HG02610 (cell line): ENCODE results near the gene SMG6.

Experiments used
- ATAC-seq: cut with Tn5 transposase; IDR thresholded peaks from one replicate; pipeline ENCODE4 v1.9.1; 2021; ENCODE audit warnings: mild to moderate bottlenecking, moderate library complexity; ENCODE audit not compliant: unreplicated experiment

The SMG6 gene

DNA sequence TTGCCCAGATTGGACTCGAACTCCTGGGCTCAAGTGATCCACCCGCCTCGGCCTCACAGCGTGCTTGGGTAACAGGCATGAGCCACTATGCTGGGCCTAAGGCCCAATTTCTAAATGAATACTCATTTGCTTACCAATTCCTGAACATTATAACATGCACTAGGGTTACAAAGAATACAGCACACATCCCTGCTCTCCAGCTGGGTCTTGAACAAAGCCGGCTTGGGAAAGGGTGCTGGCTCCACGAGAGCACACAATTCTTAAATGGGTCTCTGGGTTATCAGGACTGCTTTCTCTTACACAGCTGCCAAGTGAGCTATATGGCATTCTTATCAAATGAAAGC is 190.3 kb downstream of the SMG6 start:
- ATAC-seq, result no peak

GRCh38 chr17:2111691-2112090 is 191.9 kb downstream of the SMG6 start:
- ATAC-seq, result no peak

DNA sequence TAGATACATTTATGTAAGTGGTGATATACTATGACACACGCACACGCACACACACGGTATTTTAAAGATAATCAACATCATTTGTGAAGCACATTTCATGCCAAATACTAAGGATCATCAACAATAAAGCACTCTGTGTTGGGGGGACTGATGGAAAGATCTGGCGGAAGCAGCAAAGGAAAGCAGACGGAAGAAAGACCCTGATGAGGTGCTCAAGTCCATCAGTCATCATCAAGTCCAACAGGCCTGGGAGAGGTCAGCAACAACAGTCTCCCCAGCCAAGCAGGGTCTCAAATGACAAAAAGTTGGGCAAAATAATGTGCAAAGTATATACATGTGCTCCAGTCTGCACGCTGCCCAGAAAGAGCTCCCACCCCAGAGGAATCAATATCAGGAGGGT is 193.1 kb downstream of the SMG6 start:
- ATAC-seq, result no peak

- ATAC-seq, result no peak
These were observed 195.4 kb downstream of the SMG6 start for GRCh38 chr17:2108170-2108569.

- no peak for ATAC-seq
These were observed 196.1 kb downstream of the SMG6 start for GRCh38 chr17:2107506-2107905.

GRCh38 chr17:2107050-2107449 is 196.5 kb downstream of the SMG6 start:
- no peak for ATAC-seq

GRCh38 chr17:2106308-2106955 is 197.2 kb downstream of the SMG6 start:
- ATAC-seq, result no peak

DNA sequence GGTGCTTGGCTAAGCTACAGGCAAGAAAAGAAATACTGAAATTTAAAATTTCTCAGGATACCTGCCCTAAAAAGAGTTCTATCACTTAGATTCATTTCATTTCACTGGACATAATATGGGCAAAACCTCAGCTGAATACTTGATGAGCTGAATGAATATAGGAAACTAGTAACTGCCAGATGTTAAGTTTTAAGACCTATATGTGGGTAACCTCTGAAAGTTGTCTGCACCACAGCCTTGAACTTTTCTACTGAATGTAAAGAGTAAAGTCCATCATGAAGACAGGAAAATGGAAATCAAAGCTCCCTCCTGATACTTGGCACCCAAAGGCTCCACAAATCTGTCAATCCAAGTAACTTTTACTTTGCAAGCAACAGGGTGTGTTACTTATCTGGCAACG is 197.9 kb downstream of the SMG6 start:
- ATAC-seq, result no peak

DNA sequence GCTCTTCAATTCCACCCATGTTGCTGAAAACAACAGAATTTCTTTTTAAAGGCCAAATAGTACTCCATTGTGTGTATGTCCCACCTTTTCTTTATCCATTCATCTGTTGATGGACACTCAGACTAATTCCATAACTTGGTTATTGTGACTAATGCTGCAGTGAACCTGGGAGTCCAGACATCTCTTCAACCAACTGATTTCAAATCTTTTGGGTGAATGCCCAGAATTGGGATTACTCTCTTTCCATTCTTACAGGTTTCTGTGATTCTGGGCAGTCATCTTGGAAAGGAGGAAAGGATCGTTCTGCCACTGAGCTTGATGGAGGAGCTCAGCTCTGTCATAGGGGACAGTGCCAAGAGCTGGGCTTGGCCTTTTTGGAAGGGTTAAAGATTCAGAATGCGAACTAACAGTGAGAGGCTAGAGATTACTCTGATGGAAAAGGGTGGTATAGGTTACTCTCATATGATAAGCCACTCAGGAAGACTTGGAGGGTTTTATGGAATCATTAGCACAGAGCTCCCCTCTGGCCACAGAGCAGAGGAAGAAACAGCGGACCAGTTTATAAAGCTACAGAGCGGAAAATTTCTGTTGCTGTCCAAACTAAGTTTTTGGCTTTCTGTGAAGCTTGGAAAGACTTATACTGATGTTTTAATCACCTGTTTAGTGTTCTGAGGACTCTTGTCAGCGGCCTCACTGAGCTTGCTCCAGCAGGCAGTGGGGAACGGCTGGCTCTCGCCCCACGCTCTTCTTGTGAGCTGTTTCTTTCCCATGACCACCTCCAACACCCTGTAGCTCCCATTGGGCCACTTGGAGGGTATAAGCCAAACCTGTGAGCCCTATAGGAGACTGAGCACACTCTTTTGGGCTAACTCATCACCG is 200.4 kb downstream of the SMG6 start:
- no peak for ATAC-seq

DNA sequence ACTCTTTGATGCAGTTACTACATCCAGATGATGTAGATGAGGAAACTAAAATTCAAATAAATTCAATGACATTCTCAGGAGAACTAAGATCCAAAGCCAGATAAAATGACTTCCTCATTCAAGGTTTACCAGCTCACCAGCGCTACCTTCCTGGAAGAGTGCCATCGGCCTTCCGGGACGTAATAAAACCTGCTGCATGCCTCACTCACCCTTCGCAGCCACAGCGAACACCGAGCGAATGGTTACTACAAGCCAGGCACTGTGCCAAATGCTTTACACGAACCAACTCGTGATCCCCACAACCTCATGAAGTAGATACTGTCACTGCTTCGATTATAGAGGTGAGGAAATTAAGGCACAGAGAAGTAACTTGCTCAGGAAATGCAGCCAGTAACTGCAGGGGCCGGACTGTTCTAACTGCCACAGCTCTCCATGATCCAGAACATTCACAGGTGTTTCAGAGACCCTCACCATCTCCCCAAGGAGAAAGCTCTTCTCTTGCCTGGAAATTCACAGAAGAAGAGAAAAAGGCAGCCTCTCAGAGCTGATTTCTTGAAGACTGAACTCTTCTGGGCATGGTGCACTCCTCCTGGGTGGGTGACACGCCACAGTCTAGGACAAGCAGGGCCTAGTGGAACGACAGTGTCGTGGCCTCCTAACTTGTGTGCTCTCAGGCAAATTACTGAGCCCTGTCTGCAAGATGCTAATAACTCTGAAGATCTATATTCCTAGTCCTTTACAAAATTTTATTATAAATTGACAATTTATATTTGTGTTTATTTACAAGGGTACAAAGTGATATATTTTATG is 201.9 kb downstream of the SMG6 start:
- no peak for ATAC-seq

GRCh38 chr17:2095536-2095910 is 208.1 kb downstream of the SMG6 start:
- ATAC-seq, result no peak

- no peak for ATAC-seq
These were observed 208.6 kb downstream of the SMG6 start for GRCh38 chr17:2094891-2095535.

- no peak for ATAC-seq
These were observed 210.2 kb downstream of the SMG6 start for GRCh38 chr17:2093349-2093748.

GRCh38 chr17:2092253-2092652 is 211.3 kb downstream of the SMG6 start:
- ATAC-seq, result no peak

DNA sequence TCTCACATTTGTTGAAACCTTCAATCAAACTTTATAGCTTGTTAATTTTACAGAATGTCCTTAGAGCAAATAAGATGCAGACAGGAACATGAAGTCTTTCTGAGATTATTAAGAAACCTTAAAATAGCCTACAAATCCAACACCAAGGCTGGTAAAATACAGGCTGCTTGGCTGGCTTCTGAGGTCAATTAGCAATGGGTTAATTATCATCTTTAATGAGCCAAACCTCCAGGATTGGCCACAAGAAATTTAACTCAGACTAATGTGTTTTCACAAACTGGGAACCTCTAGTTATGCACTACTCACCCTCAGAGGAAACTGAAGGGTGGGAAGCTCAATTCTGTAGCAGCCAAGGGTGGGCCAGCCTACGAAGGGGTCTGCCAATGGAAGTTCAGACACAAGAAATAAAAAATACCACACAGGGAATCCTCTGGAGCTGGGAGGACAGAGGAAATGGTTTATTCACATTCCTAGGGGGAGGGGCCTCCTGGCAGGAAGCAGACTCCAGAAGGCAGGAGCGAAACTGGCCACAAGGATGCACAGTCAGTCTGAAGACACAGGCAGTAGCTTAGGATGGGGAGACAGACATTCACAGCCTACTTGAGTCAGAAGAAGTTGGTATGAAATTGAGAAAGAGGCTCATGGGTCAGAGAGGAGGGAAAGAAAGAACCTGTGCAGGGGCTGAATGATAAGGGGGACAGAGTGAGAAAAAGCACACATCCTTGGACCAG is 212.6 kb downstream of the SMG6 start:
- ATAC-seq, result no peak

DNA sequence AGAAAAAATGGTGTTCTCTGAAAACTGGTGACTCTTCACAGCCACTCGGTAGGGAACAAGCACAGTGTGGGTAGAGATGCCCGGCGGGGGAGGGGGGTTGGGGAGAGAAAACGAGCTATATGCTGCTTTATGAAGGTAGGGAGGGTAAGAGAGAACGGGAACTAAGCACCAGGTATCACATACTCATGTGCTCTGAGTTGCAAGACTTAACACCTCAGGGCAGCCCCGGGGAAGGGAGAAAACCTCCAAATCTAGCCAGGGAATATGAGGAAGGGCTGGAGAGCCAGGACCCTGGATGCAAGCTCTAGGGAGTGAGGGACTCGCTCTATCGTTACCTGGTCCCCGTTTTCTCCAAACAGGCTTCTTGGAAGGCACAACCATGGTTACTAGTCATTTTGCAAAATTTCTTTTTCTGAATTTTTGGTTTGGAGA is 213.4 kb downstream of the SMG6 start:
- no peak for ATAC-seq

DNA sequence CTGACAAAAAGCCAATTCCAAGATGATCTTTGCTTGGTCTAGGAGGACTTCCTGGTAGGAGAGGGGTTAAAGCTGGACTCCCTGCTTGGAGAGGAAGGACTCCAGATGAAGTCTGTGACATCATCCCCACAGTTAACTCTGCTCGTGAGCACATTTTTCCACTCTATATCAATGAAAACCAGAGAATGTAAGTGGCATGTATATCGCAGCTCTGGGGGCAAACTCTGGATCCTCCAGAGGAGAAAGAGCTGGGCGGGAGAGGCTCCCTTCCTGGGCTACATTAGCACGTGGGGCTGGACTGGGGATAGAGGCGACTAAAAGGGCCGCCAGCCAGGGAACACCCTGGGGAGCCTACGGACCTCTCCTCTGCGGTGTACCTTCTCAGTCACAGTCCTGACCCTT is 214.6 kb downstream of the SMG6 start:
- ATAC-seq, result peak; percentile 17

DNA sequence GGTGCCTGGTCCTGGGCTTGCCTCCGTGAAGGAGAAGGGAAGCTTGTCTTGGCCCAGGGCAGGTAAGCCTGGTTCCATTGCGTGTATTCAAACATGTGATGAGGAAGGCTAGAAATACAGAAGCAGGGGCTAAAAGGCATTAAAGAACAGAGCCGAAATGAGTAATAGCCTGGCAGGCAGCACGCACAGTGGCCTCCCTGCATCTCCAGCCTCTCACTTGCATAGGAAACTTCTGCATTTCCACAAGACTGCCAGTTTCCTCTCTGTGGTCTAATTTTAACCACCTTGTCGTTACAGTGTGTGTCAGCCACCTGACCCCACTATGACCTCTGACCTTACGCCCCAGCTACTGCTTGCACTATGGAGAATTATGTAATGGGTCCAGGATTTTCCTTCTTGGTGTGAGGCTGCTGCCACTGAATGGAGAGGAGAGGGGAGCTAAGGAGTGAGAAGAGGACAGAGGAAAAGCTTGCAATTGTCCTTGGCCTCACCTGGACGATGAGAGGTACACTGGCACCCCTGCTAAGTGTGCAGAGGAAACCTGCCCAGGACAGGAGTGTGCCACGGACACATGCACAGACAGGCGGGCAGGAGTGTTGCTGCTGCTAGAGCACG is 215.9 kb downstream of the SMG6 start:
- peak; percentile 43 for ATAC-seq

DNA sequence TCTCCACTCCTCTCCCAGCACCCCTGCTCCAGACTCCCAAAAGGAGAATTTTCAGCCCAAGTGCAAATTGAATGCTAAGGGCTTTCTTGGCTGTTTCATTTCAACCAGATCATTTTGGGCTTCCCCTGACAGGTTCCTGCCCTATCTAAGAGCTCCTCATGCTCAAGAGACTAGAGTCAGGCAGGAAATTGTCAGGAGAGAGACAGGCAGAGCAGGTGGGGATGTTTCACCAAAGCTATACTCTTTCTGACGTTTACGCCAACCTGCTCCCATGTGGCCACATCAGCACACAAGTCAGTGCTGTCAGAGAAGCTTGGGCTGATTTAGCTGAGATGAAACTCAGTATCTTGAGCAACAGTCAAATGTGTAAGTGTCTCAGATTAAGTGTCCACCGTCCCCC is 217.3 kb downstream of the SMG6 start:
- no peak for ATAC-seq

GRCh38 chr17:2085648-2085949 is 218.0 kb downstream of the SMG6 start:
- ATAC-seq, result no peak
